Keratinocyte (primary cell): ENCODE data around the gene SMCR8. TPM values are rescaled to one million over a fixed set of nuclear protein-coding genes. Genes with fewer than 3 reads are reported as not detected.
"Not testable (repeated sequence)": the region's sequence is repeated elsewhere in the genome, so short reads cannot be mapped to it uniquely, and the experiment has no call there.

Source experiments
- DNase-seq: peaks from one replicate; pipeline ENCODE4 v3.0.0-alpha.2; 2011; ENCODE audit warnings: low read depth, missing footprints, low spot score
- FAIRE-seq: peaks from 2 replicates; lab custom pipeline; 2011; peaks lifted over from hg19 to GRCh38; lab: Jason Lieb, UNC
- H2AFZ ChIP-seq: 2 replicates; pipeline ENCODE4 v1.6.0; 2012; ENCODE audit warnings: low read length, control low read depth, inconsistent platforms; ENCODE audit not compliant: control insufficient read depth
- H3K27ac ChIP-seq: 2 replicates; pipeline ENCODE4 v1.5.1; 2011; ENCODE audit warnings: low read length; ENCODE audit not compliant: control insufficient read depth, insufficient read depth
- H3K27me3 ChIP-seq: 3 replicates; pipeline ENCODE4 v1.6.0; 2011; ENCODE audit warnings: low read length; ENCODE audit not compliant: control insufficient read depth, insufficient read depth; ENCODE audit errors: extremely low read depth
- H3K36me3 ChIP-seq, 2 experiments: 2 replicates in 1 of 2; 3 replicates in 1 of 2; pipeline ENCODE4 v1.5.1; 2011; ENCODE audit warnings: low read length in 2 of 2, mild to moderate bottlenecking in 1 of 2; ENCODE audit not compliant: control insufficient read depth in 2 of 2, insufficient read depth in 2 of 2; ENCODE audit errors: extremely low read depth in 1 of 2
- H3K4me1 ChIP-seq: 3 replicates; pipeline ENCODE4 v1.5.1; 2011; ENCODE audit warnings: low read length; ENCODE audit not compliant: control insufficient read depth, insufficient read depth; ENCODE audit errors: extremely low read depth
- H3K4me2 ChIP-seq: 3 replicates; pipeline ENCODE4 v1.6.0; 2011; ENCODE audit warnings: low read depth, low read length; ENCODE audit not compliant: control insufficient read depth, insufficient read depth; ENCODE audit errors: extremely low read depth
- H3K4me3 ChIP-seq, 3 experiments: fragments of 200-600 bp in 1 of 3; sonication (generic) in 1 of 3; 2 replicates in 2 of 3; 3 replicates in 1 of 3; pipeline ENCODE4 v1.5.1; 2011 to 2016; ENCODE audit warnings: low read length in 3 of 3, mild to moderate bottlenecking in 3 of 3, control low read depth in 2 of 3, inconsistent platforms in 1 of 3, low read depth in 1 of 3, mixed read lengths in 1 of 3, mixed run types in 1 of 3, moderate library complexity in 1 of 3; ENCODE audit not compliant: control insufficient read depth in 2 of 3, insufficient read depth in 2 of 3; ENCODE audit errors: extremely low read depth in 1 of 3
- H3K79me2 ChIP-seq: 2 replicates; pipeline ENCODE4 v1.6.0; 2012; ENCODE audit warnings: low read length; ENCODE audit not compliant: control insufficient read depth, insufficient read depth
- H3K9ac ChIP-seq: 3 replicates; pipeline ENCODE4 v1.6.0; 2011; ENCODE audit warnings: low read length; ENCODE audit not compliant: control insufficient read depth, insufficient read depth; ENCODE audit errors: extremely low read depth
- H3K9me1 ChIP-seq: 3 replicates; pipeline ENCODE4 v1.6.0; 2011; ENCODE audit warnings: low read length; ENCODE audit not compliant: control insufficient read depth, insufficient read depth; ENCODE audit errors: extremely low read depth
- H3K9me3 ChIP-seq: 2 replicates; pipeline ENCODE4 v1.5.1; 2012; ENCODE audit warnings: low read depth, low read length; ENCODE audit not compliant: control insufficient read depth
- H4K20me1 ChIP-seq: 3 replicates; pipeline ENCODE4 v1.6.0; 2011; ENCODE audit warnings: low read length; ENCODE audit not compliant: control insufficient read depth, insufficient read depth; ENCODE audit errors: extremely low read depth
- CTCF ChIP-seq, 3 experiments: IDR thresholded peaks in 1 of 3; conservative IDR thresholded peaks in 1 of 3; optimal IDR thresholded peaks in 1 of 3; 2 replicates in 2 of 3; 3 replicates in 1 of 3; pipeline versions ENCODE3 to v1.5.1; 2011; ENCODE audit warnings: low read length in 3 of 3, mild to moderate bottlenecking in 3 of 3, moderate library complexity in 2 of 3, control low read depth in 1 of 3, inconsistent platforms in 1 of 3; ENCODE audit not compliant: insufficient read depth in 2 of 3; ENCODE audit errors: extremely low read depth in 1 of 3
- EZH2 ChIP-seq: IDR thresholded peaks from one replicate; pipeline ENCODE4 v1.6.1; 2012; ENCODE audit warnings: inconsistent platforms, mild to moderate bottlenecking, low read length, moderate library complexity
- dilution Hi-C: fragments of 300-500 bp; cut with MboI; formaldehyde crosslinking; loops from one replicate; pipeline ENCODE4 v1.7.0; 2020; ENCODE audit warnings: low sequenced_read_pairs; ENCODE audit not compliant: extremely low pct_ligation_motif_present
- polyA plus RNA-seq, 5 experiments: library from polyadenylated mRNA; depleted of rRNA in 3 of 5; stranded (reverse) in 3 of 5; stranded (forward) in 1 of 5; unstranded in 1 of 5; fragments of >200 nt; gene quantifications; 1 replicate in 1 of 5; 2 replicates in 3 of 5; 3 replicates in 1 of 5; pipeline versions ENCODE4 v1.2.1 to v1.2.3, GENCODE V29; 2011 to 2012; ENCODE audit warnings: missing spikeins in 2 of 5, low read depth in 1 of 5, low replicate concordance in 1 of 5

SMCR8 gene
- polyA plus RNA-seq, 1 donor (not counting 4 experiments of a cell fraction or from before 2014, with no cell fraction given): 7.8 TPM

GRCh38 chr17:18331879-18332278 lies 16.8 kb downstream of the SMCR8 start:
- dilution Hi-C loops: no loop called here
- peaks cover 9 to 17% of the 10 kb centered on the region in 2 experiments for H3K36me3 ChIP-seq
- TF ChIP-seq EZH2: no peak
- TF ChIP-seq CTCF (optimal IDR thresholded peaks at IDR 0.05 in 1 of 3, IDR thresholded peaks at IDR 0.05 in 1 of 3, conservative IDR thresholded peaks at IDR 0.05 in 1 of 3; ENCODE audit: extremely low read depth in 1 of 3, insufficient read depth in 2 of 3, low read length in 3 of 3): no peak

GRCh38 chr17:18332909-18333489 lies 17.9 kb downstream of the SMCR8 start:
- Histone ChIP-seq H3K9me1 (no peaks in the 10 kb centered on the region), H3K9ac (no peak overlapping the region), H3K27ac (no peak overlapping the region), H3K4me2 (no peak overlapping the region), H3K4me3 (no peak overlapping the region), H3K79me2 (no peaks in the 10 kb centered on the region), H2AFZ (no peak overlapping the region), H3K27me3 (no peaks in the 10 kb centered on the region), H3K9me3 (no peaks in the 10 kb centered on the region), H3K4me1 (no peaks in the 10 kb centered on the region), H4K20me1 (no peaks in the 10 kb centered on the region), H3K36me3 (peaks cover 5 to 16% of the 10 kb centered on the region in 2 experiments)
- FAIRE-seq (no peak), DNase-seq (no peak)
- TF ChIP-seq CTCF (optimal IDR thresholded peaks at IDR 0.05 in 1 of 3, IDR thresholded peaks at IDR 0.05 in 1 of 3, conservative IDR thresholded peaks at IDR 0.05 in 1 of 3; ENCODE audit: extremely low read depth in 1 of 3, insufficient read depth in 2 of 3, low read length in 3 of 3) (no peak), EZH2 (no peak)
- dilution Hi-C loops: no loop called here

More at GRCh38 chr17:18331879-18332278, 16.8 kb downstream of the SMCR8 start:
- no peak for FAIRE-seq
- H3K9ac ChIP-seq: no peak overlapping the region
- DNase-seq: no peak
- H3K27ac ChIP-seq: no peak overlapping the region
- no peaks in the 10 kb centered on the region for H3K9me1 ChIP-seq
- H3K9me3 ChIP-seq: no peaks in the 10 kb centered on the region
- no peaks in the 10 kb centered on the region for H3K4me1 ChIP-seq
- H3K27me3 ChIP-seq: no peaks in the 10 kb centered on the region
- no peak overlapping the region for H2AFZ ChIP-seq
- no peak overlapping the region for H3K4me2 ChIP-seq
- H3K4me3 ChIP-seq: no peak overlapping the region
- H3K79me2 ChIP-seq: no peaks in the 10 kb centered on the region
- no peaks in the 10 kb centered on the region for H4K20me1 ChIP-seq

GRCh38 chr17:18338158-18338557 lies 23.1 kb downstream of the SMCR8 start:
- H3K9me3 ChIP-seq, H2AFZ ChIP-seq, H3K4me3 ChIP-seq, H3K4me1 ChIP-seq, DNase-seq, FAIRE-seq, H3K9me1 ChIP-seq, dilution Hi-C loops, H3K9ac ChIP-seq, H3K27ac ChIP-seq, H3K4me2 ChIP-seq, H3K79me2 ChIP-seq, H4K20me1 ChIP-seq, H3K27me3 ChIP-seq: not testable (repeated sequence)
- H3K36me3 ChIP-seq: peaks cover 4 to 28% of the 10 kb centered on the region in 2 experiments
